Cerebellar nuclear complex (tissue), 1 donor: ENCODE results near the gene ARMC3.
"Not testable (repeated sequence)": the region's sequence is repeated elsewhere in the genome, so short reads cannot be mapped to it uniquely, and the experiment has no call there.

Experiments
- DNase-seq, 2 experiments: peaks; one replicate each; lab custom pipeline; 2025; lab: John Stamatoyannopoulos, UW

The ARMC3 gene

DNA sequence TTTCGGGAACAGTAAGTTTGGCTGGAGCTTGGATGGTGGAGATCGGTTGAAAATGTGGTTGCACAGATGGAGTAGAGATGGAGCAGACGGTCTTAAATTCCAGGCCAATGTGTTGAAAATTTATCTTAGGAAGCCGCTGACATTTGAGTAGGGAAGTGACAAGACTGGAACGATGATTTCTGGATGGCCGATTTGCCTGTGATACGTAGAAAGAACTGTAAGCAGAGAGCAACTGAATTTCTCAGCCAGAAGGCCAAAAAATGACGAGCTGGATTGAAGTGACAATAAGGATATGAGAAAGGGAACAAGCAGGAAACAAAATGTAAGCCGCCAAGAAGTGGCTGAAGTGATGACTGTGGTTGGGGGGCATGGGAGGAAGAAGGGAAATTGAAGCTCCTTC lies 687 bp upstream of the ARMC3 start:
- no peak for DNase-seq

DNA sequence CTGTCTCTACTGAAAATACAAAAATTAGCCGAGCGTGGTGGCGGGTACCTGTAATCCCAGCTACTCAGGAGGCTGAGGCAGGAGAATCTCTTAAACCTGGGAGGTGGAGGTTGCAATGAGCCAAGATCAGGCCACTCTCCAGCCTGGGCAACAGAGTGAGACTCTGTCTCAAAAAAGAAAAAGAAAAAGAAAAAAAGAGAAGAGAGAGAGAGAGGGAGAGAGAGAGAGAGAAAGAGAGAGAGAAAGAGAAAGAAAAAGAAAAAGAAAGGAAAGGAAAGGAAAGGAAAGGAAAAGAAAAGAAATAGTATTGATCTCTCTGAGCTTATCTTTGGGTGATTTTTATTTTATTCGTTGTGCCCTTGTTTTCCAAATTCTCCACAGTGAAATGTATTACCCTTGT lies 1.2 kb downstream of the ARMC3 start:
- not testable (repeated sequence) for DNase-seq

DNA sequence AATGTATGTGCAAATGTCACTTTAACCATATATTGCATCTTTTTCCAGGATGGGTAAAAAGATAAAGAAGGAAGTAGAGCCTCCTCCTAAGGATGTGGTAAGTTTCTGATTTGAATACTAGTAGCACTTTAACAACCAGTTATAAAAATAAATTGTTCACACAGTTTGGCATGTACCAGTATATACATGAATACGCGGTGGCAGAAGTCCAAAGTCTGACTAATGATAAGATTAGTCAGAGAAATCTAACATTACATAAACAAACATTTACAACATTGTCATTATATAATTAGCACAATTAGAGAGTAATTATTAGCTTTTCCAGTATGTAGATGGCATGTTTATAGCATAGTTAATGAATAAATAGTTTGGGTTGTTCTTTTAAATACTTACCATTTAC lies 4.1 kb downstream of the ARMC3 start:
- DNase-seq, result no peak

DNA sequence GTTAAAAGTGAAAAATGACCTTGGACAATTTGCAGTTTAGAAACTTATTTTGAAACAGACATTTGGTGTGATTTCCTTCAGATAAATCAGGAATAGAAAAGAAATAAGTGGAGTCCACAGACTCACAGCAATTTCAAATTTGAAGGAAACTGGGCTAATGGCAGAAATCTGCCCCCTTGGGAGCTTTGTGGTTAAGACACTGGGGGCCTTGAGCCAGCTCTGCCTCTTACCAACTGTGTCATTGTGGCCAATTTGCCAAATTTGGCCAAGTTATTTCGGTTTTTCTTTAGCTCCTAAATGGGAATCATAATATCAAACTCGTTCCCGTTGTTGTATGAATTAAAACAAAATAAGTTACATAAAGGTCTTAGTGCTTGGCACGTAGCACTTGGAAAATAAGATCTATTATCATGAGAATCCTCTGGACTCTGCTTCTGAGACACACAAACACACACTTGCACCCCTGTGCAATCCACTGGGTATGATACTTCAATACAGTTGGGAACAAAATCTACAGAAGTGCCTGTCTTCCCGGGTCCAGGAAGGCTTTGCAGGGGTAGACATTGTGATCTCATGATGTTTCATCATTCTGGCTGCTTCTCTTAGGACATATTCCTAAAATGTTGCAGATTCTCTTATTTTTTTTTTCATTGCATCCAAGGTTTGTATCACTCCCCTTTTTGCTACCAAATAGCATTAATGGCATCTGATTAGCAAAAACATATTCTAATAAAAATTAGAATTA lies 4.9 kb downstream of the ARMC3 start:
- no peak for DNase-seq

DNA sequence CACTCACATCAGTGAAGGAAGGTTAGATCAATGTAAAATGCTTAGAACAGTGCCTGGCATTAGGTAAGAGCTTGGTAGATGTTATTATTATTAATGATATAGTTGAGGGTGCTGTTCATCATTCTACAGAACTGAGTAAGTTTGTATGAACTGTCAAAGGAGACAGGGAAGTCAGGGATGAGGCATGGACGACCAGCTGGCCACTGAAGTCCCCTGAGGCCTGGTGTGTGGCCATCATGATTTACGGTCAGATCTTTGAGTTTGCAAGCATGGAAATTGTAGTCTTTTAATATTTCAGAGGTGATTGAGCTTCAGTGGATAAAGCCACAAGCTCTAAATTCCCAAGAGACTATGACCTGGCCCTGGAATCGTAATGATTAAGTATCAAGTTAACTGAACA lies 6.9 kb downstream of the ARMC3 start:
- no peak for DNase-seq

DNA sequence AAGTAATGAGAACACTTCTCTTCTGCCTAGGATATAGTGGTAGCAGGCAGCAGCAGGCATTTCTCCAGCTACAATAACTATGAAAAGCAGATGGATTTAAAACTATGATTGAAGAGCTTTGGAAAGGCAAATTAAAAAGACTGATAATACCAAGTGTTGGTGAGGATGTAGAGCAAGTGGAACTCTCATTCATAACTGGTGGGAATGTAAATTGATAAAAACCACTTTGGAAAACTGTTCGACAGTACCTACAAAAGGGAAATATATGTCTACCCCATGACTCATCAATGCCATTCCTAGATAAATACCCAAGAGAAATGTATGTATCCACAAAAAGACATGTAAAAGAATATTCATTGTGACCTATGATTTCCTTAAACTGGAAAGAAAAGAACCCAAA lies 14.6 kb downstream of the ARMC3 start:
- no peak for DNase-seq

DNA sequence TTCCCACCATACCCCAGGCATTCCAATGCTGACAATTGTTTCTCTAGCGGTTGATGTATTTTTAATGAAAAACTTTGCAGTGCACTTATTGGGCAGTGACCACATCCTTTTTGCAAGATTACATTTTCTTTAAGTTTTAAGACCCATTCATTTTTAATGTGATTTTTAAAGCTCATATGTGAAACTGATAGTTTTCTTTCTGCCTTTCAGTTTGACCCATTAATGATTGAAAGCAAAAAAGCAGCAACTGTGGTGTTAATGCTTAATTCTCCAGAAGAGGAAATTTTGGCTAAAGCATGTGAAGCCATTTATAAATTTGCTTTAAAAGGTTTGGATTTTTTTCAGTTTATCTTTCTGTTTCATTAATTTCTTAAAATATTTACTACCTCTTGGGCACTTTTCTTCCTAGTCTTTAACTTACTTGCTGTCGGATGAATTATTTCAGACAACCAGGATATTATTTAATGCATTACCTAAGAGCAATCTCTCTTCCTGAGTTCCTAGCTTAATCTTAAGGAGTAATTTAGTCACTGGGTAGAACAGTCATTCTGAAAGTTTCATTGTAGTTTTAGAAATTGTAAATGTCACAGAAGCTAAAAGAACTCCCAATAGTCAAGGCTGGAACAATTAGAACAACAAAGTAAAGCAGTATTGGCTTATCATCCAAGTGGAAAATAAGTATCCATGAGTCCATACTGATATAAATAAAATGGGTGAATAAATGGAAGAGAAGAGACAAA lies 18.3 kb downstream of the ARMC3 start:
- no peak for DNase-seq

DNA sequence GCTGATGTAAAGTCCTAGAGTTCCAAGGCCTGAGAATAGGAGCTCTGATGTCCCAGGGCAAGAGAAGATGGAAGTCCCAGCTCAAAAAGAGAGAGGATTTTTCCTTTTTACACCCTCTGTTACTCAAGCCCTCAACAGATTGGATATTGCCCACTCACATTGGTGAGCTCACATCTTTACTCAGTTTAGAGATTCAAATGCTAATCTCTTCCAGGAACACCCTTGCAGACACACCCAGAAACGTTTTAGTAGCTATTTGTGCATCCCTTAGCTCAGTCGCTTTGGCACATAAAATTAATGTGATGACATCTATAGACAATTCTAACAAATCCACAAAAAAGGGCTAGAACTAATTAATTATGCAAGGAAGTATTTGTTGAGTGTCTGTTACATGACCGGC lies 27.1 kb downstream of the ARMC3 start:
- no peak for DNase-seq

DNA sequence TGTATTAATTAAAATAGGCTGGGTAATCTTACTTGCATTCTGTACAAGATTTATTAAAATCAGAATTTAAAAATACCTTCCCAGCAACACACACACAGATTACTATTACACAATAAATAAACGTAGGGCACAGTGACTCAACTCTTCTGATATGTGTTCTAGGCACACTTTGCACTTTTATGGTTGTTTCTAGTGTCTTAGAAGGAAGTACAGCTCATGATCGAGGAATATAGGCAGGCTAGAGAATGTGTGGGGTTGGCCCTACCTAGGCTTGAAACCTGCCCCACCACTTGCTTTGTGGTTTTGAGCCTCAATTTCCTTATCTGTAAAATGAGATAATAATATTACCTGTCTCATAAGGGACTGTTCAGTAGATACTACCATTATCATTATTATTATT lies 30.5 kb downstream of the ARMC3 start:
- no peak for DNase-seq

DNA sequence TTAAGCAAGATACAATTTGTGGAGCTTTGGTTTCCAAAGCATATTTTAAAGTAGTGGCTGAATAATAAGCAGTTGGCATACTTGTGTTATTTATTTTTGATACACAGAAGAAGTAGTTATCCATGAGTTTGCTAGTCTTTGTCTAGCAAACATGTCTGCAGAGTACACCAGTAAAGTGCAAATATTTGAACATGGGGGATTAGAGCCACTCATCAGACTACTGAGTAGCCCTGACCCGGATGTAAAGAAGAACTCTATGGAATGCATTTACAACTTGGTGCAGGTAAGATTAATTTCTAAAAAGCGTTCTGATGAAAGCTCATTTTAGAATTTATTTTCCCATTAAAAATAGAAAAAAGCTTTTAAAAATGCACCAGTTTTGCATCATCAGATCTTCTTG lies 31.4 kb downstream of the ARMC3 start:
- DNase-seq, result no peak

DNA sequence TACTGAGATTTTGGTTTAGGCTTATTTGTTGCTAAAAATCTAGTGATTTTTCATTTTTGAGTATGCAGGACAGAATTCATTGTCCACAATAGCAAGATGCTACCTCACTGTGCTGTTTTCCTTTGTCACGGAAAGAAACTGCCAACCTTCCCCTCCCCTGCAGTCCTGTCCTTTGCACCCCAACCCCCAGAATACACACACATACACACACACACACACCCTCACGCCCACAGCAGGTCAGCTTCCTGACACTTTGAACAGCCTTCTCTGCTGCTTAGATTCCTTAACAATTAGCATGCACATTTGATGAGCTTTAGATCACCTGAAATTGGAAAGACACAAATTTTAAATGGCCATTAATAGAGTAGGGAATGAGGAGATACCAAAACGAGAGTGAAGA lies 32.1 kb downstream of the ARMC3 start:
- DNase-seq, result no peak

DNA sequence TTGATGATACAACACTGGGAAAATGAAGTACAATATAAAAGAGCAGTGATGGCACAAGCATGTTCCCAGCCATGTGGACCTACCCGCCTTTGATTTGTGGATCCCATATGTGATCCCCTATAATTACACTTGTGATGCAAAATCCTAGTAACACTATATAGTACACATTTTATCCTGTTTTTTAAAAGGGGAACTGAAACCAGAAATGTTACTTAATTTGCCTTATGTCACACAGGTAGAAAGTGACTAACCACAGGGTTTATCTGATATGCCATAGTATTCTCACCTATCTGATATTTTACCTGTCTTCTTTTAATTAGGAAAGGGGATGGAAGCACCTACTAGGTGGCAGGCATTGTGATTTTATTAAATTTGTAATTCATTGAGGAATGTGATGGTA lies 35.0 kb downstream of the ARMC3 start:
- DNase-seq, result no peak

DNA sequence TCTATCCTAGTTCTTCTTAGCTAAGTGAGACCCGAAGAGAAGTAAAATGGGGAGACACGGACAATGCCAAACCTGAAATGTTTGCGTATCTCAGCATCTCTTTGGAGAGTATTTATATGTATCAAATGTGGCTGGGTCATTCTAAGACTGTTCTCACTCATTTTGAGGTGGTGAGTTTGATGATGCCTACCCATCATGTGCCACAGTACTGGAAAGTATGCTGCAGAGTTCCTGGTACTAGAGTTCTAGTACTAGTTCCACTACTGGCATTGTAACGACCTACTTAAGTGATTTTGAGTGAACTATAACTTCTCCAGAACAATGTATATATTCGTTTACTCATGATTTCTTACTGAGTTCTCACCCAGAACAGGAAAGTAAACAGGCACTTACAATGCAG lies 41.9 kb downstream of the ARMC3 start:
- no peak for DNase-seq

DNA sequence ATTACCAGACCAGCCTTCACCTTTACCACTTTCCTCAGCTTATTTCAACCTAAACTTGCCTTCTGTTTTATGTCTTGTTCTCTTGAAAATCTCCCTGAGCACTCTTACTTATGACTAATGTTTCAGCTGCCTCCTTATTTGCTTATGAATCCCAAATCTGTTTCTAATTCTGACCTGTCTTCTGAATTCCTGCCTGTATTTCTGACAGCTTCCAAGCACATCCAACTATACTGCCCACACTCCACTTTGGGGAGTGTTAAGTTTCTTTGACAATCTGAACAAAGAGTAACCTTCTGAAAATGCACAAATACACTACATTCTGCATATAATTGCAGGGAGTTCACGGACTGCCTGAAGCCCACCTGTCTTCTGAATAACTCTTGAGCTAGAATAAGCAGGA lies 48.7 kb downstream of the ARMC3 start:
- no peak for DNase-seq

DNA sequence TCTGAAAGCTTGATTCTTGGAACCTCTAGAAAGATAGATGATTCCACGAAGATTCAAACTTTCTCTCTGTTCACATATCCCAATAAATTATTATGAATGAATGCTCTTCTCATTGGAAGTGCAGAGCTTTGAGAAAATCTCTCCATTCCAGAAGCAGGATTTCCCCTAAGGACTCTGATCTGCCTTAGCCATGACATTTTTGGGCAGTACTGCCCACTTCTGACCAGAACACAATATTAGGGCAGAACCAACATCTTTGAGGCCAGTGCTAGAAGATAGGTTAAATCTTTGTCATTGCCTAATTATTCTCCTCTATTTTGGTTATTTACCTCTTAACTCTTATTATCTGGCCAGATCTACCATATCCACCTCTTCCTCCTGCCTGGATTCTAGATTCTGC lies 49.9 kb downstream of the ARMC3 start:
- no peak for DNase-seq

DNA sequence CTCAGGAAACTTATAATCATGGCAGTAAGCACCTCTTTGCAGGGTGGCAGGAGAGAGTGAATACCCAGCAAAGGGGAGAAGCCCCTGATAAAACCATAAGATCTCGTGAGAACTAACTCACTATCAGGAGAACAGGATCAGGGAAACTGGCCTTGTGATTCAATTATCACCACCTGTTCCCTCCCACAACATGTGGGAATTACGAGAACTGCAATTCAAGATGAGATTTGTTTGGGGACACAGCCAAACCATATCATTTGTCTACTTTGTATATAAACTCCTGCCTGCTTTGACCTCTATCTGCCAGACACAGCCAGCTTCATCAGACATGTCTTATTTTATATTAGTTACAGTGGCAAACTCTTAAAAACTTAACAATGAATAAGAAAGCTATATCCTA lies 50.4 kb downstream of the ARMC3 start:
- DNase-seq, result no peak

DNA sequence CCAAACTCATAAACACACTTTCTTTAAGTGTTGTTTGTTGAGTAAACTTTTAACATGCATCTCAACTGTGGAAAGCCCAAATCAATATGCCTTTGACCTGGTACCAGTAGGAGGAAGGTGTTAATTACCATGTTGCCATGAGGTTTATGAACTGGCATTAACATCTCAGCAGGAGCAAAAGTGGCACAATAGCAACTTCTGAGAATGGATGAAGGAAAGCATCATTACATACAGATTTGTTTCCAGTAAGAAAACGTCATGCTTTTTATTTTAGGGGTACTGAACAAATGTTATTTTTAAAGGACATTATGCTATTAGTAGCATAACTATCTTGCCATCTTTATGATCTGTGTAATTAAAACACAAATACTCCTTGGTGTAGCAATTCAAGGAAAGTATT lies 51.1 kb downstream of the ARMC3 start:
- no peak for DNase-seq

DNA sequence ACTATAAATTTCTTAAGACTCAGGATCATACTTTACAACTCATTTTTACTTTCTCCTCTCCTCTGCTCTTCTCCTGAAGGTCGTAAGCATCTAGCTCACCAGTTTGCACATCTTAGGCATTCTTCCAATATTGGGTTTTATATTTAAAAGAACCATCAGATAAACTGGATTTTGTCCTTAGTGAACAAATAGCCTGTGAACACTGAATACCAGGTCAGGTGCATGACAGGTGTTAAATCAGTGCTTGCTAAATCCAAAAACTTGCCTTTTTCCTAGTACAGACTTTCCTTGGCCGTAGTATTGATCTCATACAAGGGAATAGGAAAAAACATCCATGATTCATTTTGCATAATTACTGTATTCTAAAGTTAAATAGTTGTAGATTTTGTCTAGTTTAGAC lies 53.0 kb downstream of the ARMC3 start:
- DNase-seq, result no peak

DNA sequence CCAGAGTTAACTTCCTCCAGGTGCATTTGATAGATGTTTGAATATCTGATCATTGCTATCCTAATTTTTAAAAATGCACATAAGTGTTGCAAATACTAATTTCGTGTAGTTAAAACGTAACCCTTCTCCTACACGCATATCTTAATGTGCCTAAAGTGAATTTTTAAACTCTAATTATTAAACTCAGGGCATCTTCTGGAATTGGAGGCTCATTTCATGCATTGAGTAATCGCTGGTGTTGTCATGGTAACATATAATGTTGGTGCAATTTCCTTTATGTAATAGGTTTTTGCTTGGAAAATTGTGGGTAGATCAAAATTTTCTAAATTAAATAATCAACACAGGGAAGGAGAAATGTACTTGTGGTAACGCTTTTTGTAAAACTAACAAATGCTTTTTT lies 56.2 kb downstream of the ARMC3 start:
- no peak for DNase-seq

DNA sequence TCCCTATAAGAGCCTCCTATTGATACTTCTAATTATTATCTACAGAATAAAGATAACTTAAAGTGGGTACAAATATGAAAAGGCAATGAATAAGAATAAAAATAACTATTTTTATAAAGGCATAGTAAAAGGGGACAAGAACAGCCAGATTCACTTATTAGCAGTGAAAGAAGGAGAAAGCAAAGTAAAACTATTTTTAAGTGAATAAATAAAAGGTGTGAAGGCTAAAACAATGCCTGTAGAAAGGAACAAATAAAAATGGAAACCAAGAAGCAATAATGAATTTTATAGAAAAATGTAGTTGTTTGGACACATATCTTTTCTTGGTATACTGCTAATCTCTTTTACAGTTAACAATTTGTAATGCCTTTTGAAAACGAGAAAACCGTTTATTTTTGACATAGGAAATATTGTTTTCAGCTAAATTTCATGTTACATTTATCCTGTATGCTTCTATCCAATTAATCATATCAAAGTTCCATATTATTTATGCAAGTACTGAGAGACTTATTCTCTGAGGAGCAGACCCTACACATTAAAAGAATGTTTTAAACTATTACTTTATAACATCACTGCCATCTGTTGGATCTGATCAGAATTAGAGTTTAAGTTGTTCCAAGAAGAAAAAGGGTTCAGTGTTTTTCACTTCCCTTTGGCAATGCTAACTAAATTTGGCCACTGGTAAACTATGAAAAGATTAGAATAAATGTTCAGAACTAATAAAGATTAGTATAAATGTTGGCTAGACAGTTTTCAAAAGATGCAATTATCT lies 59.1 kb downstream of the ARMC3 start:
- DNase-seq, result no peak

DNA sequence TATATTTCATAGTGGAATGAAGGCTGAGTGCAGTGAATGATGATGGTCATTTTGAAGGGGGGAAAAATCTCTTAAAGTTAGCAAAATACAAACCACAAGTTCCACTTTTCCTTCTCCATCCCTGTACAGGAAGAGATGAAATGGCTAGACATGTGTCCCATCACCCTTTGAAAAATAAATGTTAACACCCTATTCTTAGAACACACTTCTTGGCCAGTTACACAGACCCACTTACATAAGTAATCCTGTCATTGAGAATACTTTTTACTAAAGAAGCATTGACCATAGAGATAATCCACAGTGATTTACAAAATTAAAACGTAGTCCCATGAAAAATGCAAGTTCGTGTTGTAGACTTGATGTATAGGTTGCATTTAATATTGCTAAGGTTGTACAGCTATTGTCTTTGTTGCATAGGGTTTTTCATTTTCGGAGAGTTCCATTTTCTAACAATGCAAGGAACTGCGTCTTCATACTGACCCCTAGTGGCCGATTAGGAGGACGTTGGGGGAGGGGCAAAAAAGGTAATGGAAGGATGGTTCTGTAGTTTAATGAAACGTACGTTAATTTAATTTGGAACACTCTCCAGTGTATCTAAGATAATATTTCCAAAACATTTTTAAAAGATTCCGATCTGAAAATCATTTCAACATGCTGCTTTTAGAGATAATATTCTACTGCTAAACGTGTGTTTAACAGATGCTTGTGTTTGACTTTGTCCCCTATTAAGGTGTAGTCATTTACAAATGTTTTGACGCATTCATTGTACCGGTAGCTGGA lies 60.9 kb downstream of the ARMC3 start:
- DNase-seq, result peak in 1 of 2 experiments; percentile 1

DNA sequence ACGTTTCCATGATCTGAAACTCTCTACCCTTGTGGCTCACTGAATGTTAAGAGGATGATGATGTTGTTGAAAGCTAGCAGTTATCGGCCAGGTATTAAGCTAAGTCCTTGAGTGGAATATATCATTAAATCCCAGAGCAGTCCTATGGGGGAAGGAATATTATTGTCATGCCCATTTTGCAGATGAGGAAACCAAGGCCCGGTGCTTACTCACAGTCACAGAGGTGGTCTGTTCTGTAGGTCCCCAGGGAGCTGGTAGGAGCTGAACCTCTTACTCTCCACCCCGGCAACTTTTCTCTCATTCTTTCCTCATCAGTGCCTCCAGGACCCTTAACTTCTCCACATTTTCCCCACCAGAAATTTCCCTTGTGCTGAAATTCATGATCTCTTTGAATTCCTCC lies 62.6 kb downstream of the ARMC3 start:
- no peak for DNase-seq
